Tibial nerve (tissue), 4 donors: Measurements from ENCODE around the gene NABP2. TPM values are rescaled to one million over a fixed set of nuclear protein-coding genes. Genes with fewer than 3 reads are reported as not detected.

ENCODE experiments used
- DNase-seq, 2 donors: peaks; one replicate each; pipeline ENCODE4 v3.0.0-alpha.2; 2019; ENCODE audit warnings: low spot score in 2 of 2
- H3K27ac ChIP-seq, 4 donors: fragments of 200-600 bp; sonication (generic) in 3 of 4; one replicate each; pipeline ENCODE4 v1.5.1; 2017 to 2019; ENCODE audit warnings: mild to moderate bottlenecking in 1 of 4
- H3K27me3 ChIP-seq, 2 donors: fragments of 200-600 bp; sonication (generic) in 1 of 2; one replicate each; pipeline versions ENCODE4 v1.5.1 to v1.6.0; 2017 to 2019
- H3K36me3 ChIP-seq, 3 donors: fragments of 200-600 bp; sonication (generic); one replicate each; pipeline ENCODE4 v1.5.1; 2018 to 2019
- H3K4me1 ChIP-seq, 4 donors: fragments of 200-600 bp; sonication (generic) in 3 of 4; one replicate each; pipeline ENCODE4 v1.5.1; 2017 to 2019
- H3K4me3 ChIP-seq, 4 donors: fragments of 200-600 bp; sonication (generic) in 3 of 4; one replicate each; pipeline ENCODE4 v1.5.1; 2017 to 2019; ENCODE audit warnings: mild to moderate bottlenecking in 1 of 4, moderate library complexity in 1 of 4
- H3K9me3 ChIP-seq, 4 donors: fragments of 200-600 bp; sonication (generic) in 3 of 4; one replicate each; pipeline ENCODE4 v1.5.1; 2017 to 2019
- CTCF ChIP-seq, 5 experiments: fragments of 200-600 bp in 3 of 5; fragments of 450-650 bp in 2 of 5; sonication (generic) in 3 of 5; IDR thresholded peaks; one replicate each; pipeline ENCODE4 v1.5.1; 2016 to 2019; ENCODE audit warnings: antibody characterized with exemption in 5 of 5, mild to moderate bottlenecking in 3 of 5, moderate library complexity in 2 of 5
- EP300 ChIP-seq, 2 donors: sonication (generic); formaldehyde crosslinking; IDR thresholded peaks; one replicate each; pipeline ENCODE4 v1.6.1; 2017; ENCODE audit warnings: antibody characterized with exemption in 2 of 2, mild to moderate bottlenecking in 1 of 2
- POLR2A ChIP-seq, 2 donors: fragments of 450-650 bp; IDR thresholded peaks; one replicate each; pipeline ENCODE4 v1.6.1; 2017; ENCODE audit warnings: antibody characterized with exemption in 2 of 2, mild to moderate bottlenecking in 2 of 2, moderate library complexity in 2 of 2
- WGBS, 2 donors: methylation state at CpG; one replicate each; pipeline ENCODE4 v1.1.5; 2018; 5-methylcytosine and 5-hydroxymethylcytosine counted together
- total RNA-seq, 4 donors: library from RNA; depleted of rRNA; stranded (reverse); fragments of >200 nt; gene quantifications; one replicate each; pipeline ENCODE4 v1.1.0, GENCODE V29; 2016

The NABP2 gene
- total RNA-seq, 4 donors from 2014 or later = 15.1 to 41.7 (median 24.6) TPM

GRCh38 chr12:56234746-56235436 is 10.7 kb downstream of the NABP2 start:
- H3K4me3 ChIP-seq = no peak overlapping the region
- H3K27me3 ChIP-seq = no peaks in the 10 kb centered on the region
- WGBS, 2 donors = 68 to 77% methylated on average over 16 of the region's 16 CpGs
- H3K36me3 ChIP-seq = peaks cover 0 to 43% (median 0%) of the 10 kb centered on the region in 3 donors
- H3K4me1 ChIP-seq = no peaks in the 10 kb centered on the region
- no peaks in the 10 kb centered on the region for H3K9me3 ChIP-seq
- no peak for DNase-seq
- H3K27ac ChIP-seq = no peak overlapping the region
- TF ChIP-seq CTCF (IDR thresholded peaks at IDR 0.05) = no peak
- no peak for TF ChIP-seq POLR2A (IDR thresholded peaks at IDR 0.05)
- TF ChIP-seq EP300 (IDR thresholded peaks at IDR 0.05) = no peak

- Histone ChIP-seq H3K36me3 (peaks cover 0 to 54% (median 0%) of the 10 kb centered on the region in 3 donors), H3K9me3 (no peaks in the 10 kb centered on the region), H3K4me3 (no peak overlapping the region), H3K27me3 (no peaks in the 10 kb centered on the region), H3K27ac (no peak overlapping the region), H3K4me1 (no peaks in the 10 kb centered on the region)
- no peak for DNase-seq
- 92 to 97% methylated on average over 6 of the region's 6 CpGs for WGBS, 2 donors
- TF ChIP-seq EP300 (IDR thresholded peaks at IDR 0.05) (no peak), POLR2A (IDR thresholded peaks at IDR 0.05) (no peak), CTCF (IDR thresholded peaks at IDR 0.05) (no peak)
These were observed 11.9 kb downstream of the NABP2 start for GRCh38 chr12:56236091-56236490.

GRCh38 chr12:56236985-56237384 is 12.8 kb downstream of the NABP2 start:
- no peak for DNase-seq
- 67 to 69% methylated on average over 4 to 5 of the region's 5 CpGs for WGBS, 2 donors
- Histone ChIP-seq H3K4me3 (no peak overlapping the region), H3K36me3 (peaks cover 0 to 63% (median 4%) of the 10 kb centered on the region in 3 donors), H3K4me1 (no peaks in the 10 kb centered on the region), H3K9me3 (no peaks in the 10 kb centered on the region), H3K27me3 (no peaks in the 10 kb centered on the region), H3K27ac (no peak overlapping the region)
- TF ChIP-seq EP300 (IDR thresholded peaks at IDR 0.05) (no peak), POLR2A (IDR thresholded peaks at IDR 0.05) (no peak), CTCF (IDR thresholded peaks at IDR 0.05) (no peak)

GRCh38 chr12:56237552-56237951 is 13.4 kb downstream of the NABP2 start:
- TF ChIP-seq POLR2A (IDR thresholded peaks at IDR 0.05) = no peak
- no peak for TF ChIP-seq EP300 (IDR thresholded peaks at IDR 0.05)
- TF ChIP-seq CTCF (IDR thresholded peaks at IDR 0.05) = no peak
- Histone ChIP-seq H3K4me3 (no peak overlapping the region), H3K27me3 (no peaks in the 10 kb centered on the region), H3K9me3 (no peaks in the 10 kb centered on the region), H3K27ac (no peak overlapping the region), H3K36me3 (peaks cover 0 to 69% (median 10%) of the 10 kb centered on the region in 3 donors), H3K4me1 (no peaks in the 10 kb centered on the region)
- DNase-seq = no peak
- WGBS, 2 donors = 56 to 59% methylated on average over 11 of the region's 11 CpGs

GRCh38 chr12:56241424-56242303 is 17.5 kb downstream of the NABP2 start:
- Histone ChIP-seq H3K4me3 (no peak overlapping the region), H3K27ac (no peak overlapping the region), H3K36me3 (peaks cover 7 to 96% (median 43%) of the 10 kb centered on the region in 3 donors), H3K9me3 (no peaks in the 10 kb centered on the region), H3K27me3 (no peaks in the 10 kb centered on the region), H3K4me1 (peaks cover 0 to 7% (median 0%) of the 10 kb centered on the region in 4 donors)
- TF ChIP-seq CTCF (IDR thresholded peaks at IDR 0.05) (no peak), POLR2A (IDR thresholded peaks at IDR 0.05) (no peak), EP300 (IDR thresholded peaks at IDR 0.05) (no peak)
- DNase-seq = no peak
- WGBS, 2 donors = 62 to 63% methylated on average over 9 of the region's 9 CpGs
